22Rv1 (cell line): ENCODE results near the gene SLC4A1AP.

Experiments
- H3K27ac ChIP-seq: fragments of 450-650 bp; 2 replicates; pipeline ENCODE4 v1.5.1; 2017
- CTCF ChIP-seq: fragments of 450-650 bp; IDR thresholded peaks from 2 replicates; pipeline ENCODE4 v1.5.1; 2017; ENCODE audit warnings: mild to moderate bottlenecking
- ZFX ChIP-seq: fragments of 450-650 bp; IDR thresholded peaks from 2 replicates; pipeline ENCODE4 v1.6.1; 2017; ENCODE audit warnings: antibody characterized with exemption, borderline replicate concordance

The SLC4A1AP gene

GRCh38 chr2:27723372-27724144 is 59.9 kb downstream of the SLC4A1AP start:
- no peak for TF ChIP-seq ZFX
- TF ChIP-seq CTCF: peak; percentile 86
- H3K27ac ChIP-seq: no peak overlapping the region

- no peak overlapping the region for H3K27ac ChIP-seq
- TF ChIP-seq ZFX: no peak
- no peak for TF ChIP-seq CTCF
These were observed 60.5 kb downstream of the SLC4A1AP start for GRCh38 chr2:27724191-27724590.

- no peak overlapping the region for H3K27ac ChIP-seq
- no peak for TF ChIP-seq ZFX
- no peak for TF ChIP-seq CTCF
These were observed 61.4 kb downstream of the SLC4A1AP start for GRCh38 chr2:27724905-27725701.

GRCh38 chr2:27727257-27727656 is 63.6 kb downstream of the SLC4A1AP start:
- TF ChIP-seq CTCF (no peak), ZFX (no peak)
- H3K27ac ChIP-seq: no peak overlapping the region

- no peak for TF ChIP-seq ZFX
- no peak for TF ChIP-seq CTCF
- H3K27ac ChIP-seq: no peak overlapping the region
These were observed 64.6 kb downstream of the SLC4A1AP start for GRCh38 chr2:27728081-27728858.

GRCh38 chr2:27729198-27729597 is 65.5 kb downstream of the SLC4A1AP start:
- TF ChIP-seq ZFX (no peak), CTCF (no peak)
- H3K27ac ChIP-seq: no peak overlapping the region

- TF ChIP-seq CTCF: no peak
- TF ChIP-seq ZFX: no peak
- H3K27ac ChIP-seq: no peak overlapping the region
These were observed 65.9 kb downstream of the SLC4A1AP start for GRCh38 chr2:27729614-27730013.
